GM23248 (cell line): ENCODE measurements around the gene PSMD13. TPM values are rescaled to one million over a fixed set of nuclear protein-coding genes. Genes with fewer than 3 reads are reported as not detected.

Experiments
- DNase-seq: peaks from one replicate; pipeline ENCODE4 v3.0.0-alpha.2; 2015
- H2AFZ ChIP-seq: fragments of 200-600 bp; sonication (generic); 2 replicates; pipeline ENCODE4 v1.6.1; 2016; ENCODE audit warnings: antibody characterized with exemption
- H3F3A ChIP-seq: fragments of 200-600 bp; sonication (generic); 2 replicates; pipeline ENCODE4 v1.6.1; 2016; ENCODE audit warnings: mild to moderate bottlenecking, antibody characterized with exemption, mixed run types; ENCODE audit not compliant: insufficient read depth
- H3K27ac ChIP-seq: fragments of 200-600 bp; sonication (generic); 2 replicates; pipeline ENCODE4 v1.5.1; 2016; ENCODE audit warnings: mild to moderate bottlenecking
- H3K27me3 ChIP-seq: fragments of 200-600 bp; sonication (generic); replicated peaks from 2 replicates; pipeline ENCODE4 v1.6.1; 2016; ENCODE audit warnings: mild to moderate bottlenecking; ENCODE audit not compliant: insufficient read depth
- H3K36me3 ChIP-seq: fragments of 200-600 bp; sonication (generic); 2 replicates; pipeline ENCODE4 v1.6.1; 2016; ENCODE audit warnings: low read depth, mild to moderate bottlenecking
- H3K4me1 ChIP-seq: fragments of 200-600 bp; sonication (generic); 2 replicates; pipeline ENCODE4 v1.6.1; 2016; ENCODE audit warnings: mild to moderate bottlenecking; ENCODE audit not compliant: insufficient read depth
- H3K4me2 ChIP-seq: fragments of 200-600 bp; sonication (generic); one replicate; pipeline ENCODE4 v1.6.1; 2016; ENCODE audit warnings: mild to moderate bottlenecking; ENCODE audit not compliant: unreplicated experiment
- H3K4me3 ChIP-seq: fragments of 200-600 bp; sonication (generic); 2 replicates; pipeline ENCODE4 v1.5.1; 2016; ENCODE audit warnings: mild to moderate bottlenecking
- H3K79me2 ChIP-seq: fragments of 200-600 bp; sonication (generic); 2 replicates; pipeline ENCODE4 v1.6.1; 2016; ENCODE audit warnings: mild to moderate bottlenecking; ENCODE audit not compliant: insufficient read depth
- H3K9ac ChIP-seq: fragments of 200-600 bp; sonication (generic); 2 replicates; pipeline ENCODE4 v1.6.1; 2016; ENCODE audit warnings: mild to moderate bottlenecking
- H3K9me2 ChIP-seq: fragments of 200-600 bp; sonication (generic); 2 replicates; pipeline ENCODE4 v1.6.1; 2016; ENCODE audit warnings: mixed run types, mild to moderate bottlenecking, moderate library complexity; ENCODE audit not compliant: insufficient read depth
- H3K9me3 ChIP-seq: fragments of 200-600 bp; sonication (generic); one replicate; pipeline ENCODE4 v1.6.1; 2017; ENCODE audit warnings: low read depth
- H4K20me1 ChIP-seq: fragments of 200-600 bp; sonication (generic); 2 replicates; pipeline ENCODE4 v1.6.0; 2016; ENCODE audit not compliant: insufficient read depth
- EZH2 ChIP-seq: fragments of 200-600 bp; sonication (generic); IDR thresholded peaks from 2 replicates; pipeline ENCODE4 v1.6.1; 2018; ENCODE audit warnings: antibody characterized with exemption, mild to moderate bottlenecking; ENCODE audit not compliant: insufficient read depth, poor library complexity, severe bottlenecking
- EZH2phosphoT487 ChIP-seq: fragments of 200-600 bp; sonication (generic); IDR thresholded peaks from 2 replicates; pipeline ENCODE4 v1.6.1; 2018; ENCODE audit warnings: antibody characterized with exemption, moderate library complexity, mild to moderate bottlenecking, low read depth; ENCODE audit not compliant: insufficient read depth
- WGBS, 2 experiments: methylation state at CpG; one replicate each; pipeline ENCODE4 v1.1.6; 2015 to 2017; ENCODE audit warnings: low lambda C conversion rate in 2 of 2, low coverage in 1 of 2; ENCODE audit errors: missing lambda C conversion rate in 2 of 2; 5-methylcytosine and 5-hydroxymethylcytosine counted together
- in situ Hi-C: fragments of 300-500 bp; cut with MboI; formaldehyde crosslinking; loops from 2 replicates; pipeline ENCODE4 v1.15.0; 2020
- polyA plus RNA-seq: library from polyadenylated mRNA; unstranded; fragments of >200 nt; fragmentation: Nextera tagmentation; extraction: Ambion mirVana; gene quantifications from 2 replicates; pipeline ENCODE4 v1.2.1, GENCODE V29; 2016
- total RNA-seq: library from RNA; depleted of rRNA; stranded (reverse); fragments of >200 nt; shearing (Covaris generic); gene quantifications from 2 replicates; pipeline ENCODE4 v1.2.3, GENCODE V29; 2014

The PSMD13 gene
- total and polyA plus RNA-seq, 2 experiments from 2014 or later: 145 to 188 TPM

- no peak for DNase-seq
- 37 to 42% methylated on average over 12 to 13 of the region's 13 CpGs for WGBS, 2 experiments
- H3K79me2 ChIP-seq: no peaks in the 10 kb centered on the region
- TF ChIP-seq EZH2phosphoT487 (no peak), EZH2 (no peak)
- no peak overlapping the region for H3K27ac ChIP-seq
- H3K9ac ChIP-seq: no peak overlapping the region
- H3K4me1 ChIP-seq: no peaks in the 10 kb centered on the region
- H3K4me3 ChIP-seq: no peak overlapping the region
- H3K9me3 ChIP-seq: no peaks in the 10 kb centered on the region
- no peaks in the 10 kb centered on the region for H3K27me3 ChIP-seq
- H3F3A ChIP-seq: no peaks in the 10 kb centered on the region
- no peaks in the 10 kb centered on the region for H3K36me3 ChIP-seq
- in situ Hi-C loops: no loop called here
- no peak overlapping the region for H3K4me2 ChIP-seq
- no peak overlapping the region for H2AFZ ChIP-seq
- no peaks in the 10 kb centered on the region for H3K9me2 ChIP-seq
- no peaks in the 10 kb centered on the region for H4K20me1 ChIP-seq
Observed at GRCh38 chr11:297051-297585, 60.3 kb downstream of the PSMD13 start.

GRCh38 chr11:297586-298405 is 61.0 kb downstream of the PSMD13 start:
- Histone ChIP-seq H3K9me3 (no peaks in the 10 kb centered on the region), H4K20me1 (no peaks in the 10 kb centered on the region), H3K4me3 (no peak overlapping the region), H3K27ac (no peak overlapping the region), H3K4me1 (no peaks in the 10 kb centered on the region), H3F3A (no peaks in the 10 kb centered on the region), H2AFZ (no peak overlapping the region), H3K79me2 (no peaks in the 10 kb centered on the region), H3K9ac (no peak overlapping the region), H3K4me2 (no peak overlapping the region), H3K27me3 (no peaks in the 10 kb centered on the region), H3K9me2 (no peaks in the 10 kb centered on the region), H3K36me3 (no peaks in the 10 kb centered on the region)
- TF ChIP-seq EZH2: no peak
- in situ Hi-C loops: no loop called here
- DNase-seq: peak; percentile 48
- WGBS, 2 experiments: 23% methylated on average over 23 to 26 of the region's 26 CpGs

- no peaks in the 10 kb centered on the region for H3K9me2 ChIP-seq
- H3K36me3 ChIP-seq: no peaks in the 10 kb centered on the region
- in situ Hi-C loops: no loop called here
- H3K9ac ChIP-seq: no peak overlapping the region
- TF ChIP-seq EZH2: no peak
- no peak for TF ChIP-seq EZH2phosphoT487
- no peak overlapping the region for H3K27ac ChIP-seq
- no peaks in the 10 kb centered on the region for H3K79me2 ChIP-seq
- no peaks in the 10 kb centered on the region for H3K9me3 ChIP-seq
- no peak overlapping the region for H3K4me2 ChIP-seq
- no peak overlapping the region for H2AFZ ChIP-seq
- H3F3A ChIP-seq: no peaks in the 10 kb centered on the region
- H3K27me3 ChIP-seq: no peaks in the 10 kb centered on the region
- H3K4me3 ChIP-seq: no peak overlapping the region
- no peak for DNase-seq
- no peaks in the 10 kb centered on the region for H4K20me1 ChIP-seq
- H3K4me1 ChIP-seq: no peaks in the 10 kb centered on the region
- WGBS, 2 experiments: 72 to 73% methylated on average over 13 to 14 of the region's 15 CpGs
Observed at GRCh38 chr11:298406-299065, 61.8 kb downstream of the PSMD13 start.

GRCh38 chr11:299081-299891 is 62.5 kb downstream of the PSMD13 start, which contains the start of gene IFITM5:
Gene IFITM5, minus strand, starts transcription at chr11:299526. Its CDS starts 36 bp downstream, at chr11:299490.
- H3K9me2 ChIP-seq: no peaks in the 10 kb centered on the region
- H4K20me1 ChIP-seq: no peaks in the 10 kb centered on the region
- H3F3A ChIP-seq: no peaks in the 10 kb centered on the region
- H3K4me2 ChIP-seq: no peak within 1 kb of the TSS
- H3K9ac ChIP-seq: no peak within 1 kb of the TSS
- no peaks in the 10 kb centered on the region for H3K36me3 ChIP-seq
- TF ChIP-seq EZH2 (no peak), EZH2phosphoT487 (no peak)
- H2AFZ ChIP-seq: no peak within 1 kb of the TSS
- no peak within 1 kb of the TSS for H3K27ac ChIP-seq
- H3K27me3 ChIP-seq: no peaks in the 10 kb centered on the region
- no peaks in the 10 kb centered on the region for H3K4me1 ChIP-seq
- WGBS, 2 experiments: 53 to 55% methylated on average over 21 to 32 of the region's 40 CpGs
- in situ Hi-C loops: no loop called here
- no peaks in the 10 kb centered on the region for H3K9me3 ChIP-seq
- no peak for DNase-seq
- no peak within 1 kb of the TSS for H3K4me3 ChIP-seq
- no peaks in the 10 kb centered on the region for H3K79me2 ChIP-seq
